ENCODE results near the gene EGFR.

Gene EGFR

GRCh38 chr7:55036950-55037736 lies 18.3 kb downstream of the EGFR start:
- DNase-seq (ENCODE audit: low spot score): no peak

- no peak for DNase-seq (ENCODE audit: low spot score)
Observed at GRCh38 chr7:55043691-55044370, 25.0 kb downstream of the EGFR start.

- no peak for DNase-seq (ENCODE audit: low spot score)
Observed at GRCh38 chr7:55044371-55044717, 25.5 kb downstream of the EGFR start.

- no peak for DNase-seq (ENCODE audit: low spot score)
Observed at GRCh38 chr7:55044791-55045190, 26.0 kb downstream of the EGFR start.

GRCh38 chr7:55046582-55047342 lies 27.9 kb downstream of the EGFR start:
- DNase-seq (ENCODE audit: low spot score): no peak

- DNase-seq (ENCODE audit: low spot score): no peak
Observed at GRCh38 chr7:55048221-55048859, 29.5 kb downstream of the EGFR start.

GRCh38 chr7:55050281-55050680 lies 31.5 kb downstream of the EGFR start:
- DNase-seq (ENCODE audit: low spot score): no peak

- no peak for DNase-seq (ENCODE audit: low spot score)
Observed at GRCh38 chr7:55052081-55052480, 33.3 kb downstream of the EGFR start.

GRCh38 chr7:55052741-55053427 lies 34.1 kb downstream of the EGFR start:
- no peak for DNase-seq (ENCODE audit: low spot score)

GRCh38 chr7:55053651-55054571 lies 35.1 kb downstream of the EGFR start:
- DNase-seq (ENCODE audit: low spot score): no peak

GRCh38 chr7:55054758-55055157 lies 35.9 kb downstream of the EGFR start:
- no peak for DNase-seq (ENCODE audit: low spot score)

- DNase-seq (ENCODE audit: low spot score): no peak
Observed at GRCh38 chr7:55055479-55055878, 36.7 kb downstream of the EGFR start.

GRCh38 chr7:55056068-55056467 lies 37.3 kb downstream of the EGFR start:
- no peak for DNase-seq (ENCODE audit: low spot score)

- DNase-seq (ENCODE audit: low spot score): no peak
Observed at GRCh38 chr7:55056577-55057480, 38.0 kb downstream of the EGFR start.

GRCh38 chr7:55058314-55058713 lies 39.5 kb downstream of the EGFR start:
- DNase-seq (ENCODE audit: low spot score): no peak

GRCh38 chr7:55059021-55059420 lies 40.2 kb downstream of the EGFR start:
- DNase-seq (ENCODE audit: low spot score): no peak

GRCh38 chr7:55060085-55060484 lies 41.3 kb downstream of the EGFR start:
- no peak for DNase-seq (ENCODE audit: low spot score)

- no peak for DNase-seq (ENCODE audit: low spot score)
Observed at GRCh38 chr7:55060636-55061022, 41.8 kb downstream of the EGFR start.

- DNase-seq (ENCODE audit: low spot score): no peak
Observed at GRCh38 chr7:55061726-55062499, 43.1 kb downstream of the EGFR start.
